PC-9 (cell line): Measurements from ENCODE around the gene ALK. TPM values are rescaled to one million over a fixed set of nuclear protein-coding genes. Genes with fewer than 3 reads are reported as not detected.

Source experiments
- Bru-seq: library from RNA; stranded (reverse); fragments of 400-500 nt; gene quantifications from one replicate; lab custom pipeline; 2021; lab: Mats Ljungman, UMichigan
- BruChase-seq, 2 experiments: library from RNA; stranded (reverse); fragments of 400-500 nt; gene quantifications; one replicate each; lab custom pipeline; 2021; lab: Mats Ljungman, UMichigan
- BruUV-seq: library from RNA; stranded (reverse); fragments of 400-500 nt; replicated peaks from 2 replicates; lab custom pipeline; 2021; lab: Mats Ljungman, UMichigan
- CTCF ChIA-PET: fragments of 300-600 bp; sonication (Branson Sonifier 250); formaldehyde crosslinking; loops from one replicate; lab custom pipeline; 2022; ENCODE audit warnings: antibody characterized with exemption; lab: Charles Lee
- POLR2A ChIA-PET: fragments of 300-600 bp; sonication (Branson Sonifier 250); formaldehyde crosslinking; loops from one replicate; lab custom pipeline; 2022; ENCODE audit warnings: antibody characterized with exemption; ENCODE audit not compliant: unreplicated experiment; lab: Charles Lee
- DNase-seq, 2 experiments: peaks; one replicate each; pipeline versions ENCODE4 v3.0.0 to v3.0.0-alpha.2; 2015 to 2022; ENCODE audit warnings: mixed read lengths in 1 of 2
- H2AFZ ChIP-seq: fragments of 200-600 bp; sonication (generic); 2 replicates; pipeline ENCODE4 v1.8.1; 2017; ENCODE audit warnings: antibody characterized with exemption
- H3F3A ChIP-seq: fragments of 200-600 bp; sonication (generic); 2 replicates; pipeline ENCODE4 v1.8.1; 2017; ENCODE audit warnings: antibody characterized with exemption, mild to moderate bottlenecking, low read depth; ENCODE audit not compliant: insufficient read depth
- H3K27ac ChIP-seq: fragments of 200-600 bp; sonication (generic); 2 replicates; pipeline ENCODE4 v1.6.1; 2016; ENCODE audit warnings: mixed run types
- H3K27me3 ChIP-seq: fragments of 200-600 bp; sonication (generic); 2 replicates; pipeline ENCODE4 v1.6.1; 2016; ENCODE audit warnings: low read depth, mixed run types; ENCODE audit not compliant: insufficient read depth
- H3K36me3 ChIP-seq: fragments of 200-600 bp; sonication (generic); 2 replicates; pipeline ENCODE4 v1.6.1; 2016; ENCODE audit warnings: low read depth, mixed run types
- H3K4me1 ChIP-seq: fragments of 200-600 bp; sonication (generic); replicated peaks from 2 replicates; pipeline ENCODE4 v1.6.1; 2016; ENCODE audit warnings: mixed run types; ENCODE audit not compliant: insufficient read depth
- H3K4me2 ChIP-seq: fragments of 200-600 bp; sonication (generic); 2 replicates; pipeline ENCODE4 v1.6.1; 2017; ENCODE audit warnings: mixed run types
- H3K4me3 ChIP-seq: fragments of 200-600 bp; sonication (generic); 2 replicates; pipeline ENCODE4 v1.6.1; 2016; ENCODE audit warnings: mixed run types
- H3K79me2 ChIP-seq: fragments of 200-600 bp; sonication (generic); 2 replicates; pipeline ENCODE4 v1.6.1; 2017; ENCODE audit warnings: low read depth, mixed run types
- H3K9me2 ChIP-seq: fragments of 200-600 bp; sonication (generic); 2 replicates; pipeline ENCODE4 v1.8.1; 2017; ENCODE audit warnings: mild to moderate bottlenecking; ENCODE audit not compliant: insufficient read depth
- H3K9me3 ChIP-seq: fragments of 200-600 bp; sonication (generic); 2 replicates; pipeline ENCODE4 v1.8.1; 2016; ENCODE audit warnings: low read depth; ENCODE audit not compliant: insufficient read depth
- H4K20me1 ChIP-seq: fragments of 200-600 bp; sonication (generic); 2 replicates; pipeline ENCODE4 v1.8.1; 2017; ENCODE audit not compliant: insufficient read depth
- EZH2 ChIP-seq: fragments of 200-600 bp; sonication (generic); IDR thresholded peaks from 2 replicates; pipeline ENCODE4 v1.8.0; 2017; ENCODE audit warnings: antibody characterized with exemption, low read depth
- intact Hi-C: fragments of 100-400 bp; cut with micrococcal nuclease; formaldehyde crosslinking; loops from one replicate; pipeline ENCODE4 v1.10.0; 2022; ENCODE audit not compliant: unreplicated experiment
- long read RNA-seq: library from polyadenylated mRNA; stranded (forward); transcript quantifications from one replicate; pipeline ENCODE4 v2.0.0, GENCODE V29; 2022
- total RNA-seq: library from RNA; stranded (reverse); gene quantifications from 2 replicates; pipeline ENCODE4 v1.2.3, GENCODE V29; 2021
- TF ChIP-seq, protein P1 (sequence below): fragments of 200-600 bp; sonication (generic); conservative IDR thresholded peaks from 2 replicates; pipeline ENCODE4 v1.6.1; 2017; ENCODE audit warnings: mixed run types, antibody characterized with exemption, mild to moderate bottlenecking, moderate library complexity

ALK gene
- total RNA-seq (not detected in 2 replicates), Bru-seq, nascent RNA (percentile 0 among the genes with signal in this experiment), BruChase-seq, experiment 1, labeled RNA remaining after a 2-hour chase (percentile 1 among the genes with signal in this experiment), BruChase-seq, experiment 2, labeled RNA remaining after a 6-hour chase (percentile 0 among the genes with signal in this experiment)
- long read RNA-seq, partial matches to known transcripts: 0 of 5 reads
- long read RNA-seq, other reads (novel, unspliced or antisense): 5 of 5 reads

DNA sequence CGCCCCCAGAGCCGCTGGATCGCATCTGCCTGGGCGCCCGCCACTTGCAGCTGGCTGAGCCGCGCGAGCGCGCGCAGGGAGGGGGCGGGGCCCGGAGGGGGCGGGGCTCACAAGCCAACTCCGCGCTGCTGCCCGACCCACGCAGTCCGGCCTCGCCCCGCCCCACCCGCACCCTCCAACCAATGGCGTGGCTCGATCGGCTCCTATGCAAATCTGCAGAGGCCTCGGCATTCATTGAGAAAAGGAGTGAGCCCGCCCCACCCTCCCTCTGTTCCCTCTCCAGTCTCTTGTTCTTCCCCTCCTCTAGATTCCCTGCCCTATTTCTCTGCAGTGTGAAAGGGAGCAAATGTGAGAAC is at the start of gene ALK:
Gene ALK (minus strand): TSS at position 27 of the 356 bp plus-strand sequence. CDS start 927 bp downstream, outside the sequence.
- intact Hi-C loops: no loop called here
- DNase-seq: no peak
- no peak within 1 kb of the TSS for H3K4me2 ChIP-seq
- H3K36me3 ChIP-seq: no peaks in the 10 kb centered on the region
- TF ChIP-seq, protein P1, sequence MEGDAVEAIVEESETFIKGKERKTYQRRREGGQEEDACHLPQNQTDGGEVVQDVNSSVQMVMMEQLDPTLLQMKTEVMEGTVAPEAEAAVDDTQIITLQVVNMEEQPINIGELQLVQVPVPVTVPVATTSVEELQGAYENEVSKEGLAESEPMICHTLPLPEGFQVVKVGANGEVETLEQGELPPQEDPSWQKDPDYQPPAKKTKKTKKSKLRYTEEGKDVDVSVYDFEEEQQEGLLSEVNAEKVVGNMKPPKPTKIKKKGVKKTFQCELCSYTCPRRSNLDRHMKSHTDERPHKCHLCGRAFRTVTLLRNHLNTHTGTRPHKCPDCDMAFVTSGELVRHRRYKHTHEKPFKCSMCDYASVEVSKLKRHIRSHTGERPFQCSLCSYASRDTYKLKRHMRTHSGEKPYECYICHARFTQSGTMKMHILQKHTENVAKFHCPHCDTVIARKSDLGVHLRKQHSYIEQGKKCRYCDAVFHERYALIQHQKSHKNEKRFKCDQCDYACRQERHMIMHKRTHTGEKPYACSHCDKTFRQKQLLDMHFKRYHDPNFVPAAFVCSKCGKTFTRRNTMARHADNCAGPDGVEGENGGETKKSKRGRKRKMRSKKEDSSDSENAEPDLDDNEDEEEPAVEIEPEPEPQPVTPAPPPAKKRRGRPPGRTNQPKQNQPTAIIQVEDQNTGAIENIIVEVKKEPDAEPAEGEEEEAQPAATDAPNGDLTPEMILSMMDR: no peak
- TF ChIP-seq EZH2: no peak
- CTCF ChIA-PET: interaction anchor here (0.6 kb wide), 1 partner anchor 87 kb away, joined by 8 read pairs; no protein-coding TSS in a partner anchor
- H3F3A ChIP-seq: no peaks in the 10 kb centered on the region
- no peaks in the 10 kb centered on the region for H4K20me1 ChIP-seq
- H3K27ac ChIP-seq: no peak within 1 kb of the TSS
- no peaks in the 10 kb centered on the region for H3K79me2 ChIP-seq
- no peak within 1 kb of the TSS for H3K4me3 ChIP-seq
- H3K4me1 ChIP-seq: no peaks in the 10 kb centered on the region
- H3K27me3 ChIP-seq: peaks cover 19% of the 10 kb centered on the region
- H3K9me2 ChIP-seq: no peaks in the 10 kb centered on the region
- no TSS peak for BruUV-seq
- no peak within 1 kb of the TSS for H2AFZ ChIP-seq
- no peaks in the 10 kb centered on the region for H3K9me3 ChIP-seq
- POLR2A ChIA-PET: no interaction called here

DNA sequence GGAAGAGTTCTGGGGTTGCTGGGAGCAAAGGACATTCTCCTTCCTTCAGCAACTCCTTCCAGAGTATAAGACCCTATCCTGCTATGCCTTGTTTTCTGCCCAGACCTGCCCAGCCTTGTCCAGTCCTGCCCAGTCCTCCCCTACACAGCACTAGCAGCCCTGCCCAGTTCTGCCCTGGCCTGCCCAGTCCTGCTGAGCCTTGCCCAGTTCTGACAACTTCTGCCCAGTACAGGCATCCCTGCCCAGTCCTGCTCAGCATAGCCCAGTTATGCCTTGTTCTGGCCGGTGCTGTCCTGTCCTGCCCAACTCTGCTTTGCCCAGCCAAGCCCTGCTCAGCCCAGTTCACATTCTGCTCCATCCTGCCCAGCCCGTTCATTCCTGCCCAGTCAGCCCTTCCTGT is 44.9 kb upstream of the ALK start:
- Histone ChIP-seq H3K4me3 (no peak overlapping the region), H3K9me3 (no peaks in the 10 kb centered on the region), H4K20me1 (no peaks in the 10 kb centered on the region), H3K79me2 (no peaks in the 10 kb centered on the region), H3K27me3 (peaks cover 96% of the 10 kb centered on the region), H3K9me2 (no peaks in the 10 kb centered on the region), H3F3A (no peaks in the 10 kb centered on the region), H2AFZ (no peak overlapping the region), H3K36me3 (no peaks in the 10 kb centered on the region), H3K27ac (no peak overlapping the region), H3K4me1 (no peaks in the 10 kb centered on the region), H3K4me2 (no peak overlapping the region)
- TF ChIP-seq, protein P1: no peak
- no peak for TF ChIP-seq EZH2
- intact Hi-C loops: no loop called here
- no TSS peak for BruUV-seq
- no peak for DNase-seq
- CTCF ChIA-PET: no interaction called here
- POLR2A ChIA-PET: no interaction called here

DNA sequence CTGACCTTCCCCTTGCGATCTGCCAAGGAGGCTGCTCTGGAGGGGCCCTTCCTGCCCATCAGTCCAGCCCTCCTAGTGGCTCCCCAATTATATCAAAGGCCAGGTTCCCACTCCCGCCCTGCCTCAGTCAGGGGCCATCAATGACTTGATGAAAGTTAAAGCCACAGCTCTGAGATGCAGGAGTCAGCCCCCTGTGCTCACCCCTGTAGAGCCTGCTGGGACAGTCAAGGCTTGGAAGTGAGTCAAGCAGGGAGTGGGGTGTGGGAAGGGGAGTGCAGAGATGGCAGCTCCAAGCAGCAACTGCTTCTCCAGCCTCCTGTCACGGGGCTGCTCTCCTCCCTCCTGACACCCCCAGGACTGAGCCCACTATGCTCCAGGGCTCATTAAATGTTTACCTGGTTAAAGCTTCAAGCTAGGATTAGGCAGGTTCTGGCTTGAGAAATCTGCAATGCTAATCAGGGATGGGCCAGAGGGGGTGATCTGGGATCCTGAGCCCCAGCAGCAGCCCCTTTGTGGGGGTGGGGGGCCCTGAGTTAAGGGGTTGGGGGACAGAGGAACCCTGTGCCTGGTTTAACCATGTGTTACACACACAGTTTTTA is 42.7 kb upstream of the ALK start:
- no peaks in the 10 kb centered on the region for H3K4me1 ChIP-seq
- POLR2A ChIA-PET: no interaction called here
- no peaks in the 10 kb centered on the region for H3F3A ChIP-seq
- intact Hi-C loops: no loop called here
- no peak for DNase-seq
- no peaks in the 10 kb centered on the region for H3K36me3 ChIP-seq
- TF ChIP-seq, protein P1: no peak
- TF ChIP-seq EZH2: no peak
- no peak overlapping the region for H3K27ac ChIP-seq
- no peak overlapping the region for H2AFZ ChIP-seq
- no peak overlapping the region for H3K4me3 ChIP-seq
- no peaks in the 10 kb centered on the region for H3K9me3 ChIP-seq
- H3K27me3 ChIP-seq: peaks cover 88% of the 10 kb centered on the region
- no TSS peak for BruUV-seq
- H4K20me1 ChIP-seq: no peaks in the 10 kb centered on the region
- CTCF ChIA-PET: no interaction called here
- no peaks in the 10 kb centered on the region for H3K79me2 ChIP-seq
- H3K4me2 ChIP-seq: no peak overlapping the region
- no peaks in the 10 kb centered on the region for H3K9me2 ChIP-seq
